ENCODE data around the gene URI1.

URI1 gene

DNA sequence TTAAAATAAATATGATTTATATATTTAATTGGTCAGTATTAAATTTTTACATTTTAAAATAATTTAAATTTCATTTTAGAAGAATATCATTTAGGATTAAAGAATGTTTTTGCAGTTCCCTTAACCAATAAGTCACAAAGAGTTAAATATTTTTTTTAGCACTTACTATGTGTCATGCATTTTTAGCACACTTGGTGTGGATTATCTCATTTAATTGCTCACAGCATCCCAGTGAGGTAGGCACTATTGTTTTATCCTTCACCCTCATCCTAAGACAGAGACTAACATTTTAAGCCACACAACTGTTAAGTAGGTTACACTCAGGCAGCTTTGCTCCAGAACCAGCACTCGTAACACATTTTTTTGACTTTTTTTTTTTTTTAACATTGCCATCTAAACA, 78.2 kb downstream of the URI1 start:
- TF ChIP-seq CTCF (IDR thresholded peaks at IDR 0.05; ENCODE audit: low read depth, low read length) = no peak
- Histone ChIP-seq H3K36me3 (peaks cover 12% of the 10 kb centered on the region), H3K27me3 (no peaks in the 10 kb centered on the region), H3K4me1 (no peaks in the 10 kb centered on the region), H3K4me3 (ENCODE audit: low read depth, low read length) (no peak overlapping the region), H3K9me3 (no peaks in the 10 kb centered on the region)
- DNase-seq = no peak

- H3K9me3 ChIP-seq = no peaks in the 10 kb centered on the region
- DNase-seq = no peak
- no peak overlapping the region for H3K4me3 ChIP-seq (ENCODE audit: low read depth, low read length)
- no peaks in the 10 kb centered on the region for H3K4me1 ChIP-seq
- H3K27me3 ChIP-seq = no peaks in the 10 kb centered on the region
- no peak for TF ChIP-seq CTCF (IDR thresholded peaks at IDR 0.05; ENCODE audit: low read depth, low read length)
- peaks cover 4% of the 10 kb centered on the region; the same call in 1 of the 2 replicates for H3K36me3 ChIP-seq
These were observed 80.6 kb downstream of the URI1 start for GRCh38 chr19:30022659-30023058.

DNA sequence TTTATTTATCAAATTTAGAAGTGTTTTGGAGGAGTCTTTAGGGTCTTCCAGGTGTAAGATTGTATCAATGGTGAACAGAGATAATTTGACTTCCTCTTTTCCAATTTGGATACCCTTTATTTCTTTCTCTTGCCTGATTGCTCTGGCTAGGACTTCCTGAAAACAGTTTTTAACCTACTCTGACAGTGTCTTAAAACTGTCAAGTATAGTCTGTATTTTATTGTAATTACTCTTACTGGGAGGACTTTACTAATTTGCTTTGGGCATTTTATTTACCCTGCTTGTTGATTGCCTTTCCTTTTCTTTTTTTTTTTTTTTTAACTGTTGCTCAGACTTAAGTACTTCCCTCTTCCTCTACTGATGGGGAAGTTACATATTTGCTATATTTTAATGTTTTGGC, 81.3 kb downstream of the URI1 start:
- Histone ChIP-seq H3K36me3 (peaks cover 3% of the 10 kb centered on the region; the same call in 1 of the 2 replicates), H3K4me3 (ENCODE audit: low read depth, low read length) (no peak overlapping the region), H3K27me3 (no peaks in the 10 kb centered on the region), H3K9me3 (no peaks in the 10 kb centered on the region), H3K4me1 (no peaks in the 10 kb centered on the region)
- no peak for TF ChIP-seq CTCF (IDR thresholded peaks at IDR 0.05; ENCODE audit: low read depth, low read length)
- DNase-seq = no peak

GRCh38 chr19:30024091-30024490, 82.1 kb downstream of the URI1 start:
- Histone ChIP-seq H3K4me1 (no peaks in the 10 kb centered on the region), H3K36me3 (peaks cover 3% of the 10 kb centered on the region; the same call in 1 of the 2 replicates), H3K4me3 (ENCODE audit: low read depth, low read length) (no peak overlapping the region), H3K9me3 (no peaks in the 10 kb centered on the region), H3K27me3 (no peaks in the 10 kb centered on the region)
- TF ChIP-seq CTCF (IDR thresholded peaks at IDR 0.05; ENCODE audit: low read depth, low read length) = no peak
- no peak for DNase-seq

- H3K4me3 ChIP-seq (ENCODE audit: low read depth, low read length) = no peak overlapping the region
- no peaks in the 10 kb centered on the region for H3K9me3 ChIP-seq
- no peak for TF ChIP-seq CTCF (IDR thresholded peaks at IDR 0.05; ENCODE audit: low read depth, low read length)
- H3K4me1 ChIP-seq = no peaks in the 10 kb centered on the region
- peaks cover 4% of the 10 kb centered on the region; the same call in 1 of the 2 replicates for H3K36me3 ChIP-seq
- H3K27me3 ChIP-seq = no peaks in the 10 kb centered on the region
- DNase-seq = no peak
These were observed 84.9 kb downstream of the URI1 start for GRCh38 chr19:30026933-30027332.

GRCh38 chr19:30028118-30028991, 86.3 kb downstream of the URI1 start:
- no peak for TF ChIP-seq CTCF (IDR thresholded peaks at IDR 0.05; ENCODE audit: low read depth, low read length)
- no peak for DNase-seq
- no peaks in the 10 kb centered on the region for H3K27me3 ChIP-seq
- no peaks in the 10 kb centered on the region for H3K9me3 ChIP-seq
- H3K36me3 ChIP-seq = peaks cover 4% of the 10 kb centered on the region; the same call in 1 of the 2 replicates
- H3K4me3 ChIP-seq (ENCODE audit: low read depth, low read length) = no peak overlapping the region
- no peaks in the 10 kb centered on the region for H3K4me1 ChIP-seq
